ENCODE results near the gene POU6F2.

GRCh38 chr7:39132306-39132705, 154.6 kb downstream of the POU6F2 start:
- TF ChIP-seq MXI1 (IDR thresholded peaks at IDR 0.05; ENCODE audit: borderline replicate concordance, low read depth, low read length) (no peak), RAD21 (IDR thresholded peaks at IDR 0.05; ENCODE audit: low read length) (no peak), CTCF (conservative IDR thresholded peaks at IDR 0.05; ENCODE audit: low read depth, low read length) (no peak), POLR2A (IDR thresholded peaks at IDR 0.05; ENCODE audit: low read depth, low read length) (no peak), CHD1 (IDR thresholded peaks at IDR 0.05; ENCODE audit: low read depth, low read length) (no peak), BHLHE40 (IDR thresholded peaks at IDR 0.05; ENCODE audit: low read depth, low read length) (no peak), SMC3 (IDR thresholded peaks at IDR 0.05; ENCODE audit: low read depth, low read length) (no peak), ELK1 (IDR thresholded peaks at IDR 0.05; ENCODE audit: borderline replicate concordance, low read depth, low read length) (no peak)

Data from IMR-90 (cell line).